HUDEP-2 (cell line): ENCODE measurements around the gene TMEM87B.

Experiments used
- DNase-seq, 76 experiments: peaks; one replicate each; lab custom pipeline; 2025; ENCODE audit not compliant: unreplicated experiment in 76 of 76; lab: John Stamatoyannopoulos, UW

TMEM87B gene

GRCh38 chr2:112149194-112149593 lies 94.1 kb downstream of the TMEM87B start:
- DNase-seq, result no peak

- no peak for DNase-seq
Measured at GRCh38 chr2:112149866-112150435, 94.9 kb downstream of the TMEM87B start.

- no peak for DNase-seq
Measured at GRCh38 chr2:112150447-112150846, 95.4 kb downstream of the TMEM87B start.

GRCh38 chr2:112150851-112151250 lies 95.8 kb downstream of the TMEM87B start:
- DNase-seq, result no peak

- no peak for DNase-seq
Measured at GRCh38 chr2:112151271-112151670, 96.2 kb downstream of the TMEM87B start.

- no peak for DNase-seq
Measured at GRCh38 chr2:112151701-112152440, 96.8 kb downstream of the TMEM87B start.

- DNase-seq, result no peak
Measured at GRCh38 chr2:112152476-112153178, 97.6 kb downstream of the TMEM87B start.

- DNase-seq, result no peak
Measured at GRCh38 chr2:112153179-112153490, 98.1 kb downstream of the TMEM87B start.

- no peak for DNase-seq
Measured at GRCh38 chr2:112153501-112153900, 98.4 kb downstream of the TMEM87B start.

- DNase-seq, result no peak
Measured at GRCh38 chr2:112154246-112155117, 99.4 kb downstream of the TMEM87B start.

- DNase-seq, result no peak
Measured at GRCh38 chr2:112155331-112156151, 100.5 kb downstream of the TMEM87B start.

GRCh38 chr2:112156152-112156986 lies 101.3 kb downstream of the TMEM87B start:
- no peak for DNase-seq

GRCh38 chr2:112157472-112157871 lies 102.4 kb downstream of the TMEM87B start:
- DNase-seq, result no peak

- no peak for DNase-seq
Measured at GRCh38 chr2:112159454-112159921, 104.4 kb downstream of the TMEM87B start.

- no peak for DNase-seq
Measured at GRCh38 chr2:112160283-112161250, 105.5 kb downstream of the TMEM87B start.

GRCh38 chr2:112161431-112162145 lies 106.5 kb downstream of the TMEM87B start:
- DNase-seq, result no peak

GRCh38 chr2:112162341-112162740 lies 107.3 kb downstream of the TMEM87B start:
- DNase-seq, result no peak
